SK-N-MC (cell line): Measurements from ENCODE around the gene CARD11.

ENCODE experiments used
- DNase-seq: peaks from one replicate; pipeline ENCODE4 v3.0.0-alpha.2; 2011; ENCODE audit warnings: low read depth, low spot score
- H3K27ac ChIP-seq: fragments of 200-600 bp; sonication (generic); 2 replicates; pipeline ENCODE4 v1.5.1; 2016; ENCODE audit warnings: mixed run types
- H3K36me3 ChIP-seq: fragments of 200-600 bp; sonication (generic); 2 replicates; pipeline ENCODE4 v1.6.1; 2017; ENCODE audit warnings: antibody characterized with exemption, low read length, mixed read lengths; ENCODE audit not compliant: insufficient read depth
- H3K4me3 ChIP-seq: fragments of 200-600 bp; sonication (generic); 2 replicates; pipeline ENCODE4 v1.5.1; 2016
- H3K9ac ChIP-seq: fragments of 200-600 bp; sonication (generic); 2 replicates; pipeline ENCODE4 v1.8.0; 2017; ENCODE audit warnings: mixed run types, mixed read lengths; ENCODE audit not compliant: insufficient read length
- H3K9me3 ChIP-seq: fragments of 200-600 bp; sonication (generic); 2 replicates; pipeline ENCODE4 v1.6.1; 2017; ENCODE audit warnings: low read depth, mild to moderate bottlenecking, antibody characterized with exemption, low read length, moderate library complexity, mixed read lengths
- EZH2 ChIP-seq: fragments of 200-600 bp; sonication (generic); IDR thresholded peaks from one replicate; pipeline ENCODE4 v1.6.1; 2017; ENCODE audit warnings: antibody characterized with exemption
- FOXP2 ChIP-seq: optimal IDR thresholded peaks from 2 replicates; pipeline ENCODE3; 2011; ENCODE audit warnings: mild to moderate bottlenecking, moderate library complexity; ENCODE audit not compliant: insufficient read depth; ENCODE audit errors: extremely low read length, control extremely low read depth
- POLR2AphosphoS5 ChIP-seq: IDR thresholded peaks from 2 replicates; pipeline ENCODE4 v1.6.1; 2012; ENCODE audit warnings: mild to moderate bottlenecking, low read depth, low read length, borderline replicate concordance

CARD11 gene

GRCh38 chr7:3043544-3044371, at the start of gene CARD11:
Gene CARD11, minus strand, starts transcription at chr7:3043867. Its CDS starts 85,361 bp downstream, at chr7:2958506.
- no peak for TF ChIP-seq POLR2AphosphoS5
- no peak for TF ChIP-seq EZH2
- no peak for TF ChIP-seq FOXP2
- DNase-seq: no peak
- no peaks in the 10 kb centered on the region for H3K36me3 ChIP-seq
- H3K9me3 ChIP-seq: no peaks in the 10 kb centered on the region
- no peak within 1 kb of the TSS for H3K4me3 ChIP-seq
- no peak within 1 kb of the TSS for H3K9ac ChIP-seq
- H3K27ac ChIP-seq: no peak within 1 kb of the TSS

- DNase-seq: no peak
- Histone ChIP-seq H3K27ac (no peak overlapping the region), H3K9ac (no peak overlapping the region), H3K9me3 (no peaks in the 10 kb centered on the region), H3K4me3 (no peak overlapping the region), H3K36me3 (no peaks in the 10 kb centered on the region)
- no peak for TF ChIP-seq POLR2AphosphoS5
- no peak for TF ChIP-seq EZH2
Measured at GRCh38 chr7:3092468-3092867, 48.8 kb upstream of the CARD11 start.

- Histone ChIP-seq H3K9ac (no peak overlapping the region), H3K9me3 (no peaks in the 10 kb centered on the region), H3K36me3 (no peaks in the 10 kb centered on the region), H3K4me3 (no peak overlapping the region), H3K27ac (no peak overlapping the region)
- DNase-seq: no peak
- TF ChIP-seq POLR2AphosphoS5: no peak
- TF ChIP-seq FOXP2: no peak
- no peak for TF ChIP-seq EZH2
Measured at GRCh38 chr7:3091631-3092030, 48.0 kb upstream of the CARD11 start.

- H3K4me3 ChIP-seq: no peak overlapping the region
- no peak overlapping the region for H3K27ac ChIP-seq
- DNase-seq: no peak
- no peaks in the 10 kb centered on the region for H3K9me3 ChIP-seq
- no peak for TF ChIP-seq FOXP2
- TF ChIP-seq POLR2AphosphoS5: no peak
- TF ChIP-seq EZH2: no peak
- H3K36me3 ChIP-seq: no peaks in the 10 kb centered on the region
- no peak overlapping the region for H3K9ac ChIP-seq
Measured at GRCh38 chr7:3089493-3089892, 45.8 kb upstream of the CARD11 start.

- no peaks in the 10 kb centered on the region for H3K36me3 ChIP-seq
- no peak for TF ChIP-seq EZH2
- TF ChIP-seq POLR2AphosphoS5: no peak
- TF ChIP-seq FOXP2: no peak
- H3K4me3 ChIP-seq: no peak overlapping the region
- no peaks in the 10 kb centered on the region for H3K9me3 ChIP-seq
- no peak for DNase-seq
- no peak overlapping the region for H3K9ac ChIP-seq
- H3K27ac ChIP-seq: no peak overlapping the region
Measured at GRCh38 chr7:3087243-3087755, 43.6 kb upstream of the CARD11 start.

- Histone ChIP-seq H3K36me3 (no peaks in the 10 kb centered on the region), H3K9ac (no peak overlapping the region), H3K9me3 (no peaks in the 10 kb centered on the region), H3K27ac (no peak overlapping the region), H3K4me3 (no peak overlapping the region)
- DNase-seq: no peak
- TF ChIP-seq EZH2 (no peak), FOXP2 (no peak), POLR2AphosphoS5 (no peak)
Measured at GRCh38 chr7:3083350-3083749, 39.7 kb upstream of the CARD11 start.

GRCh38 chr7:3082831-3083230, 39.2 kb upstream of the CARD11 start:
- Histone ChIP-seq H3K9ac (no peak overlapping the region), H3K27ac (no peak overlapping the region), H3K36me3 (no peaks in the 10 kb centered on the region), H3K4me3 (no peak overlapping the region), H3K9me3 (no peaks in the 10 kb centered on the region)
- DNase-seq: no peak
- TF ChIP-seq EZH2: no peak
- TF ChIP-seq POLR2AphosphoS5: no peak
- TF ChIP-seq FOXP2: no peak

GRCh38 chr7:3082386-3082785, 38.7 kb upstream of the CARD11 start:
- TF ChIP-seq POLR2AphosphoS5 (no peak), FOXP2 (no peak), EZH2 (no peak)
- H3K36me3 ChIP-seq: no peaks in the 10 kb centered on the region
- no peaks in the 10 kb centered on the region for H3K9me3 ChIP-seq
- DNase-seq: no peak
- H3K4me3 ChIP-seq: no peak overlapping the region
- no peak overlapping the region for H3K9ac ChIP-seq
- no peak overlapping the region for H3K27ac ChIP-seq
